HepG2 (cell line): ENCODE results near the gene HOXC9. TPM values are rescaled to one million over a fixed set of nuclear protein-coding genes. Genes with fewer than 3 reads are reported as not detected.

Experiments
- ATAC-seq: fragments of 200-7000 bp; cut with Tn5 transposase; 3 replicates; pipeline ENCODE4 v1.9.1; 2020; ENCODE audit warnings: mild to moderate bottlenecking, moderate library complexity
- BruUV-seq: library from RNA; stranded (reverse); fragments of 400-500 nt; replicated peaks from 2 replicates; lab custom pipeline; 2021; lab: Mats Ljungman, UMichigan
- CTCF ChIA-PET: fragments of 300-600 bp; formaldehyde crosslinking; extraction: SDS; loops from one replicate; lab custom pipeline; 2021; ENCODE audit warnings: low total read pairs, inconsistent platforms, low intra/inter-chr PET ratio; lab: Yijun Ruan, JAX
- POLR2A ChIA-PET: fragments of 350-600 bp; sonication (Branson Sonifier 250); formaldehyde crosslinking; loops from one replicate; lab custom pipeline; 2020; ENCODE audit warnings: antibody characterized with exemption, inconsistent platforms; lab: Yijun Ruan, JAX
- DNase-seq: peaks from one replicate; pipeline ENCODE4 v3.0.0-alpha.2; 2015; ENCODE audit warnings: low spot score
- FAIRE-seq: peaks from 3 replicates; lab custom pipeline; 2011; peaks lifted over from hg19 to GRCh38; lab: Jason Lieb, UNC
- H2AFZ ChIP-seq: one replicate; pipeline ENCODE4 v1.6.1; 2011; ENCODE audit warnings: low read length, inconsistent platforms
- H3K27ac ChIP-seq: fragments of 300-600 bp; 3 replicates; pipeline ENCODE4 v1.8.0; 2011; ENCODE audit warnings: mixed run types, mild to moderate bottlenecking, mixed read lengths, low read length, inconsistent platforms; ENCODE audit not compliant: insufficient read depth; ENCODE audit errors: extremely low read length
- H3K27me3 ChIP-seq, 2 experiments: fragments of 200-600 bp in 1 of 2; 2 replicates in 1 of 2; 3 replicates in 1 of 2; pipeline versions ENCODE4 v1.6.0 to v1.8.0; 2011; ENCODE audit warnings: low read length in 2 of 2, mild to moderate bottlenecking in 2 of 2, moderate library complexity in 2 of 2, inconsistent platforms in 1 of 2; ENCODE audit not compliant: insufficient read depth in 2 of 2, control insufficient read depth in 1 of 2
- H3K36me3 ChIP-seq, 2 experiments: fragments of 200-600 bp in 1 of 2; replicated peaks in 1 of 2; 2 replicates in 1 of 2; 3 replicates in 1 of 2; pipeline versions ENCODE4 v1.5.1 to v1.8.0; 2011; ENCODE audit warnings: low read length in 2 of 2, inconsistent platforms in 1 of 2; ENCODE audit not compliant: insufficient read depth in 2 of 2, control insufficient read depth in 1 of 2
- H3K4me1 ChIP-seq: 2 replicates; pipeline ENCODE4 v1.5.1; 2012; ENCODE audit warnings: low read length, inconsistent platforms; ENCODE audit not compliant: insufficient read depth
- H3K4me2 ChIP-seq: 2 replicates; pipeline ENCODE4 v1.6.0; 2011; ENCODE audit warnings: low read depth, low read length, inconsistent platforms
- H3K4me3 ChIP-seq, 3 experiments: fragments of 200-600 bp in 1 of 3; sonication (generic), shearing (Covaris generic) in 1 of 3; replicated peaks in 1 of 3; 2 replicates each; pipeline ENCODE4 v1.5.1; 2011 to 2016; ENCODE audit warnings: low read length in 3 of 3, inconsistent platforms in 2 of 3, low read depth in 2 of 3, mild to moderate bottlenecking in 2 of 3, control low read depth in 1 of 3, mixed read lengths in 1 of 3; ENCODE audit not compliant: insufficient read depth in 1 of 3
- H3K79me2 ChIP-seq: one replicate; pipeline ENCODE4 v1.6.1; 2011; ENCODE audit warnings: low read length, inconsistent platforms; ENCODE audit not compliant: insufficient read depth
- H3K9ac ChIP-seq: 2 replicates; pipeline ENCODE4 v1.6.0; 2011; ENCODE audit warnings: mild to moderate bottlenecking, low read depth, low read length, inconsistent platforms; ENCODE audit not compliant: insufficient read depth
- H3K9me3 ChIP-seq: 2 replicates; pipeline ENCODE4 v1.5.1; 2012; ENCODE audit warnings: mild to moderate bottlenecking, low read length
- H4K20me1 ChIP-seq: 2 replicates; pipeline ENCODE4 v1.6.0; 2011; ENCODE audit warnings: inconsistent platforms, mild to moderate bottlenecking, low read length, moderate library complexity; ENCODE audit not compliant: insufficient read depth
- ELF1 ChIP-seq: sonication (generic); formaldehyde crosslinking; IDR thresholded peaks from 2 replicates; pipeline ENCODE4 v1.4.0; 2020; ENCODE audit warnings: missing genetic modification reagents
- GTF2F1 ChIP-seq: fragments of 150-350 bp; IDR thresholded peaks from 2 replicates; pipeline ENCODE4 v1.6.1; 2014; ENCODE audit warnings: low read length
- HNRNPLL ChIP-seq: fragments of 200-400 bp; formaldehyde crosslinking; IDR thresholded peaks from 2 replicates; pipeline ENCODE4 v1.6.1; 2017; ENCODE audit warnings: mild to moderate bottlenecking, low read depth, low read length; ENCODE audit not compliant: poor library complexity, severe bottlenecking
- KMT2B ChIP-seq: IDR thresholded peaks from 2 replicates; pipeline ENCODE4 v1.6.1; 2016; ENCODE audit warnings: missing genetic modification reagents, missing compliant biosample characterization
- MXD4 ChIP-seq: IDR thresholded peaks from 2 replicates; pipeline ENCODE4 v1.6.1; 2016; ENCODE audit warnings: mild to moderate bottlenecking, missing biosample characterization, missing genetic modification reagents
- NR1H2 ChIP-seq: sonication (generic); formaldehyde crosslinking; IDR thresholded peaks from 2 replicates; pipeline ENCODE4 v1.8.1; 2022; ENCODE audit warnings: low read depth, missing genetic modification reagents, borderline replicate concordance
- SIX1 ChIP-seq: sonication (generic); formaldehyde crosslinking; IDR thresholded peaks from 2 replicates; pipeline ENCODE4 v1.4.0; 2020; ENCODE audit warnings: missing genetic modification reagents, borderline replicate concordance
- TEAD2 ChIP-seq: sonication (generic); formaldehyde crosslinking; IDR thresholded peaks from 2 replicates; pipeline ENCODE4 v1.9.0; 2021; ENCODE audit warnings: missing genetic modification reagents
- TMF1 ChIP-seq: sonication (generic); formaldehyde crosslinking; IDR thresholded peaks from 2 replicates; pipeline ENCODE4 v1.8.1; 2022; ENCODE audit warnings: low read depth, missing genetic modification reagents
- ZFP36L2 ChIP-seq: sonication (generic); formaldehyde crosslinking; IDR thresholded peaks from 2 replicates; pipeline ENCODE4 v1.4.0; 2020; ENCODE audit warnings: missing genetic modification reagents
- ZFP41 ChIP-seq: sonication (generic); formaldehyde crosslinking; IDR thresholded peaks from 2 replicates; pipeline ENCODE4 v1.4.0; 2020; ENCODE audit warnings: mild to moderate bottlenecking, missing genetic modification reagents, borderline replicate concordance
- ZNF225 ChIP-seq: sonication (generic); formaldehyde crosslinking; IDR thresholded peaks from 2 replicates; pipeline ENCODE4 v1.4.0; 2020; ENCODE audit warnings: mild to moderate bottlenecking, missing genetic modification reagents
- ZNF562 ChIP-seq: sonication (generic); formaldehyde crosslinking; IDR thresholded peaks from 2 replicates; pipeline ENCODE4 v1.8.0; 2022; ENCODE audit warnings: missing genetic modification reagents, borderline replicate concordance
- ZNF816 ChIP-seq: sonication (generic); formaldehyde crosslinking; IDR thresholded peaks from 2 replicates; pipeline ENCODE4 v1.8.0; 2022; ENCODE audit warnings: missing genetic modification reagents, mild to moderate bottlenecking, borderline replicate concordance
- ZNF891 ChIP-seq: sonication (generic); formaldehyde crosslinking; IDR thresholded peaks from 2 replicates; pipeline ENCODE4 v1.5.0; 2020; ENCODE audit warnings: mild to moderate bottlenecking, missing genetic modification reagents
- ZSCAN20 ChIP-seq: sonication (generic); formaldehyde crosslinking; IDR thresholded peaks from 2 replicates; pipeline ENCODE4 v1.4.0; 2020; ENCODE audit warnings: missing genetic modification reagents, mild to moderate bottlenecking, borderline replicate concordance
- ZSCAN30 ChIP-seq: sonication (generic); formaldehyde crosslinking; IDR thresholded peaks from 2 replicates; pipeline ENCODE4 v1.5.0; 2020; ENCODE audit warnings: mild to moderate bottlenecking, missing genetic modification reagents
- WGBS: methylation state at CpG from one replicate; pipeline ENCODE4 v1.1.6; 2017; ENCODE audit warnings: low lambda C conversion rate; 5-methylcytosine and 5-hydroxymethylcytosine counted together
- in situ Hi-C: cut with HindIII; loops from 2 replicates; pipeline ENCODE4 v1.10.0; 2017; ENCODE audit warnings: low pct_unique_long_range_greater_than_20kb; ENCODE audit not compliant: extremely low pct_ligation_motif_present
- intact Hi-C: fragments of 100-400 bp; cut with micrococcal nuclease; formaldehyde crosslinking; loops from one replicate; pipeline ENCODE4 v1.10.0; 2022; ENCODE audit not compliant: unreplicated experiment
- polyA plus RNA-seq, 8 experiments: library from polyadenylated mRNA; depleted of rRNA in 3 of 8; stranded (reverse) in 7 of 8; unstranded in 1 of 8; fragments of >200 nt; fragmentation: Illumina TruSeq in 4 of 8; extraction: Trizol in 4 of 8; gene quantifications; 2 replicates each; pipeline versions ENCODE4 v1.2.1 to v1.2.3, GENCODE V29; 2011 to 2016; ENCODE audit warnings: low read depth in 4 of 8, missing spikeins in 1 of 8, mixed read lengths in 1 of 8; ENCODE audit not compliant: insufficient read depth in 1 of 8
- total RNA-seq, 5 experiments: library from RNA; depleted of rRNA; stranded (reverse); fragments of >200 nt; fragmentation: Illumina TruSeq; extraction: Trizol; gene quantifications; 2 replicates each; pipeline ENCODE4 v1.2.3, GENCODE V29; 2016; ENCODE audit warnings: low read depth in 1 of 5
- TF ChIP-seq, protein P1 (sequence below): sonication (generic); formaldehyde crosslinking; IDR thresholded peaks from 2 replicates; pipeline ENCODE4 v1.4.0; 2020; ENCODE audit warnings: missing genetic modification reagents, mild to moderate bottlenecking, borderline replicate concordance
- TF ChIP-seq, protein P2 (sequence below): sonication (generic); formaldehyde crosslinking; IDR thresholded peaks from 2 replicates; pipeline ENCODE4 v1.8.0; 2022; ENCODE audit warnings: mild to moderate bottlenecking, missing genetic modification reagents, moderate library complexity
- TF ChIP-seq, protein P3 (sequence below): sonication (generic); formaldehyde crosslinking; IDR thresholded peaks from 2 replicates; pipeline ENCODE4 v1.8.1; 2023; ENCODE audit warnings: mild to moderate bottlenecking, missing genetic modification reagents, borderline replicate concordance

HOXC9 gene
- total and polyA plus RNA-seq, 2 of the 13 experiments (the other 11 are each of a cell fraction or from before 2014, with no cell fraction given): 0.11 to 1.1 TPM

DNA sequence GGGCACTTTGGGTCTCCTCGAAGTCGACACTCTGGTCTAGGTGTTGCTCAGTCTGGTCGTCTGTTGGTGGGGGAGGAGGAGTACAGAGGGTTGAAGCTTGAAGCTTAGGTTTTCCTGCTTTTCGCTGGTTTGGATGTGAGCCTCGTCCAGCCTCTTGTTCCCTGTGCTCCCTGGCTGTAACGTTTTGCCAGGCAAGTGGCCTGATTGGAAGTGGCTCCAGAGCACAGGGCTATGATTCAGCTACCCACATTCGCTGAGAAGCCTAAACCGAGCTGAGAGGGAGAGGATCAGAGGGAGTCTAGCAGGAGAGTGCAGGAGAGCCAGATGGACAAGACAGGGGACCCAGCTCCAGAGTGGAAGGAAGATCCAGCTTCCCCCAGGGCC is 8.9 kb upstream of the HOXC9 start:
- no peaks in the 10 kb centered on the region for H3K9me3 ChIP-seq
- WGBS: 17% methylated on average over 8 of the region's 8 CpGs
- no peak overlapping the region for H3K9ac ChIP-seq
- intact Hi-C loops: no loop called here
- ChIA-PET CTCF (no interaction called here), POLR2A (no interaction called here)
- H4K20me1 ChIP-seq: no peaks in the 10 kb centered on the region
- H2AFZ ChIP-seq: no peak overlapping the region
- no TSS peak for BruUV-seq
- no peak overlapping the region for H3K4me3 ChIP-seq
- DNase-seq (no peak), ATAC-seq (no peak), FAIRE-seq (no peak)
- peaks cover 10 to 39% of the 10 kb centered on the region in 2 experiments for H3K27me3 ChIP-seq
- no peaks in the 10 kb centered on the region for H3K79me2 ChIP-seq
- H3K4me1 ChIP-seq: peaks cover 57% of the 10 kb centered on the region
- no peak overlapping the region for H3K27ac ChIP-seq
- in situ Hi-C loops: loop anchor here (10.0 kb wide), 1 partner anchor 384 kb away; no protein-coding TSS in a partner anchor
- TF ChIP-seq, protein P1, sequence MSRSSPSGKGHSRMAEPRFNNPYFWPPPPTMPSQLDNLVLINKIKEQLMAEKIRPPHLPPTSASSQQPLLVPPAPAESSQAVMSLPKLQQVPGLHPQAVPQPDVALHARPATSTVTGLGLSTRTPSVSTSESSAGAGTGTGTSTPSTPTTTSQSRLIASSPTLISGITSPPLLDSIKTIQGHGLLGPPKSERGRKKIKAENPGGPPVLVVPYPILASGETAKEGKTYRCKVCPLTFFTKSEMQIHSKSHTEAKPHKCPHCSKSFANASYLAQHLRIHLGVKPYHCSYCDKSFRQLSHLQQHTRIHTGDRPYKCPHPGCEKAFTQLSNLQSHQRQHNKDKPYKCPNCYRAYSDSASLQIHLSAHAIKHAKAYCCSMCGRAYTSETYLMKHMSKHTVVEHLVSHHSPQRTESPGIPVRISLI (CRISPR knock-in tag): no peak
- TF ChIP-seq, protein P2, sequence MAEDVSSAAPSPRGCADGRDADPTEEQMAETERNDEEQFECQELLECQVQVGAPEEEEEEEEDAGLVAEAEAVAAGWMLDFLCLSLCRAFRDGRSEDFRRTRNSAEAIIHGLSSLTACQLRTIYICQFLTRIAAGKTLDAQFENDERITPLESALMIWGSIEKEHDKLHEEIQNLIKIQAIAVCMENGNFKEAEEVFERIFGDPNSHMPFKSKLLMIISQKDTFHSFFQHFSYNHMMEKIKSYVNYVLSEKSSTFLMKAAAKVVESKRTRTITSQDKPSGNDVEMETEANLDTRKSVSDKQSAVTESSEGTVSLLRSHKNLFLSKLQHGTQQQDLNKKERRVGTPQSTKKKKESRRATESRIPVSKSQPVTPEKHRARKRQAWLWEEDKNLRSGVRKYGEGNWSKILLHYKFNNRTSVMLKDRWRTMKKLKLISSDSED: no peak
- TF ChIP-seq GTF2F1: no peak
- no peak for TF ChIP-seq ZSCAN30
- TF ChIP-seq KMT2B (CRISPR knock-in tag): no peak
- no peak for TF ChIP-seq ZNF225 (CRISPR knock-in tag)
- no peak for TF ChIP-seq ZFP41 (CRISPR knock-in tag)
- TF ChIP-seq TEAD2 (CRISPR knock-in tag): no peak
- no peak for TF ChIP-seq ZNF562 (CRISPR knock-in tag)
- TF ChIP-seq ZNF816 (CRISPR knock-in tag): no peak
- TF ChIP-seq TMF1 (CRISPR knock-in tag): no peak
- TF ChIP-seq ZNF891: no peak
- TF ChIP-seq, protein P3, sequence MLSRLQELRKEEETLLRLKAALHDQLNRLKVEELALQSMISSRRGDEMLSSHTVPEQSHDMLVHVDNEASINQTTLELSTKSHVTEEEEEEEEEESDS: no peak
- TF ChIP-seq ZSCAN20: no peak
- TF ChIP-seq HNRNPLL: no peak
- no peak for TF ChIP-seq MXD4
- no peak for TF ChIP-seq SIX1 (CRISPR knock-in tag)
- no peak for TF ChIP-seq ZFP36L2
- no peak for TF ChIP-seq NR1H2 (CRISPR knock-in tag)
- no peak for TF ChIP-seq ELF1
- H3K4me2 ChIP-seq: no peak overlapping the region
- no peaks in the 10 kb centered on the region for H3K36me3 ChIP-seq
